Mesenchymal stem cell (in vitro differentiated cells and primary cell): ENCODE measurements around the gene EIF4B.
A peak's percentile ranks its signal among the peaks of the same experiment; 100 is the strongest.

Experiments used
- DNase-seq: peaks from one replicate; pipeline ENCODE4 v3.0.0-alpha.2; 2013
- H2AFZ ChIP-seq: one replicate; pipeline ENCODE4 v1.6.1; 2013; ENCODE audit warnings: low read depth, mild to moderate bottlenecking, control low read depth, inconsistent platforms, low read length, moderate library complexity
- H2AK5ac ChIP-seq: 2 replicates; pipeline ENCODE4 v1.6.1; 2013; ENCODE audit warnings: low read length, moderate library complexity, mild to moderate bottlenecking, inconsistent platforms; ENCODE audit not compliant: severe bottlenecking
- H2BK120ac ChIP-seq: one replicate; pipeline ENCODE4 v1.6.1; 2013; ENCODE audit warnings: low read depth, mild to moderate bottlenecking, inconsistent platforms, low read length, moderate library complexity
- H2BK12ac ChIP-seq, 2 experiments: one replicate each; pipeline ENCODE4 v1.6.1; 2013; ENCODE audit warnings: inconsistent platforms in 2 of 2, low read length in 2 of 2, mild to moderate bottlenecking in 2 of 2, moderate library complexity in 2 of 2, control low read depth in 1 of 2
- H2BK15ac ChIP-seq: one replicate; pipeline ENCODE4 v1.6.1; 2013; ENCODE audit warnings: mild to moderate bottlenecking, low read depth, inconsistent platforms; ENCODE audit not compliant: poor library complexity, severe bottlenecking
- H2BK5ac ChIP-seq: 2 replicates; pipeline ENCODE4 v1.6.1; 2013; ENCODE audit warnings: low read depth, mild to moderate bottlenecking, low read length, control low read depth, inconsistent platforms; ENCODE audit not compliant: poor library complexity, severe bottlenecking
- H3K14ac ChIP-seq, 2 experiments: one replicate each; pipeline ENCODE4 v1.6.1; 2013; ENCODE audit warnings: inconsistent platforms in 2 of 2, low read length in 2 of 2, control low read depth in 1 of 2, mild to moderate bottlenecking in 1 of 2, moderate library complexity in 1 of 2
- H3K18ac ChIP-seq, 2 experiments: one replicate each; pipeline ENCODE4 v1.6.1; 2013; ENCODE audit warnings: inconsistent platforms in 2 of 2, low read length in 2 of 2, control low read depth in 1 of 2, low read depth in 1 of 2, mild to moderate bottlenecking in 1 of 2
- H3K23ac ChIP-seq, 2 experiments: one replicate each; pipeline ENCODE4 v1.6.1; 2013; ENCODE audit warnings: inconsistent platforms in 2 of 2, low read length in 2 of 2, mild to moderate bottlenecking in 2 of 2, moderate library complexity in 2 of 2, control low read depth in 1 of 2
- H3K27ac ChIP-seq: 2 replicates; pipeline ENCODE4 v1.5.1; 2013; ENCODE audit warnings: mild to moderate bottlenecking, moderate library complexity, low read length, control low read depth, inconsistent platforms; ENCODE audit not compliant: poor library complexity, severe bottlenecking
- H3K27me3 ChIP-seq, 2 experiments: 2 replicates each; pipeline versions ENCODE4 v1.6.1 to v1.7.0; 2013; ENCODE audit warnings: low read length in 2 of 2, mild to moderate bottlenecking in 2 of 2, moderate library complexity in 2 of 2, control low read depth in 1 of 2, inconsistent platforms in 1 of 2; ENCODE audit not compliant: control insufficient read depth in 1 of 2, insufficient read depth in 1 of 2
- H3K36me3 ChIP-seq, 2 experiments: 2 replicates each; pipeline versions ENCODE4 v1.6.1 to v1.7.0; 2013; ENCODE audit warnings: low read length in 2 of 2, control low read depth in 1 of 2, inconsistent platforms in 1 of 2, low read depth in 1 of 2, mild to moderate bottlenecking in 1 of 2; ENCODE audit not compliant: insufficient read depth in 2 of 2, control insufficient read depth in 1 of 2
- H3K4ac ChIP-seq, 2 experiments: one replicate each; pipeline ENCODE4 v1.6.1; 2013; ENCODE audit warnings: inconsistent platforms in 2 of 2, low read length in 2 of 2, mild to moderate bottlenecking in 2 of 2, moderate library complexity in 2 of 2, control low read depth in 1 of 2, low read depth in 1 of 2
- H3K4me1 ChIP-seq: 2 replicates; pipeline ENCODE4 v1.6.1; 2013; ENCODE audit warnings: low read depth, low read length, control low read depth; ENCODE audit not compliant: control insufficient read depth, insufficient read depth
- H3K4me2 ChIP-seq: 2 replicates; pipeline ENCODE4 v1.6.1; 2013; ENCODE audit warnings: low read length, mild to moderate bottlenecking, inconsistent platforms; ENCODE audit not compliant: poor library complexity, severe bottlenecking
- H3K4me3 ChIP-seq, 2 experiments: 2 replicates each; pipeline versions ENCODE4 v1.5.1 to v1.7.0; 2013; ENCODE audit warnings: low read length in 2 of 2, mild to moderate bottlenecking in 2 of 2, control low read depth in 1 of 2, low read depth in 1 of 2; ENCODE audit not compliant: insufficient read depth in 1 of 2
- H3K79me1 ChIP-seq: replicated peaks from 2 replicates; pipeline ENCODE4 v1.6.1; 2013; ENCODE audit warnings: mild to moderate bottlenecking, control low read depth, low read length, inconsistent platforms; ENCODE audit not compliant: poor library complexity, severe bottlenecking
- H3K9ac ChIP-seq: 2 replicates; pipeline ENCODE4 v1.7.0; 2013; ENCODE audit warnings: mild to moderate bottlenecking, low read length, moderate library complexity
- H3K9me3 ChIP-seq: 2 replicates; pipeline ENCODE4 v1.7.0; 2013; ENCODE audit warnings: mild to moderate bottlenecking, low read length; ENCODE audit not compliant: control insufficient read depth
- H4K8ac ChIP-seq: one replicate; pipeline ENCODE4 v1.6.1; 2013; ENCODE audit warnings: inconsistent platforms, mild to moderate bottlenecking, low read length, moderate library complexity
- H4K91ac ChIP-seq: one replicate; pipeline ENCODE4 v1.6.1; 2013; ENCODE audit warnings: mild to moderate bottlenecking, low read length, inconsistent platforms
- WGBS: methylation state at CpG from one replicate; pipeline ENCODE4 v1.1.7; 2013; ENCODE audit warnings: mixed read lengths; 5-methylcytosine and 5-hydroxymethylcytosine counted together

The EIF4B gene

GRCh38 chr12:53068811-53069585 is 62.7 kb downstream of the EIF4B start:
- peak overlapping the region; percentile 48 for H3K9ac ChIP-seq
- H3K27ac ChIP-seq = no peak overlapping the region
- no peak overlapping the region for H2BK12ac ChIP-seq
- H2BK120ac ChIP-seq = no peak overlapping the region
- H2AK5ac ChIP-seq = no peak overlapping the region
- H3K36me3 ChIP-seq = peaks cover 33 to 65% of the 10 kb centered on the region in 2 experiments
- no peak overlapping the region for H4K8ac ChIP-seq
- H3K27me3 ChIP-seq = no peaks in the 10 kb centered on the region
- no peak overlapping the region for H3K14ac ChIP-seq
- H3K23ac ChIP-seq = peak overlapping the region in 1 of 2 experiments; percentile 4
- H2AFZ ChIP-seq = no peak overlapping the region
- H2BK15ac ChIP-seq = no peak overlapping the region
- H3K18ac ChIP-seq = no peak overlapping the region
- H4K91ac ChIP-seq = no peak overlapping the region
- H3K79me1 ChIP-seq = peaks cover 14% of the 10 kb centered on the region
- no peak overlapping the region for H2BK5ac ChIP-seq
- H3K4me3 ChIP-seq = no peak overlapping the region
- H3K4me2 ChIP-seq = no peak overlapping the region
- no peak overlapping the region for H3K4ac ChIP-seq
- no peaks in the 10 kb centered on the region for H3K9me3 ChIP-seq
- WGBS = 87% methylated on average over 12 of the region's 15 CpGs
- DNase-seq = no peak
- H3K4me1 ChIP-seq = peaks cover 25% of the 10 kb centered on the region

- DNase-seq = no peak
- H3K4me1 ChIP-seq = peaks cover 24% of the 10 kb centered on the region
- H3K18ac ChIP-seq = no peak overlapping the region
- no peak overlapping the region for H2AFZ ChIP-seq
- no peak overlapping the region for H2BK15ac ChIP-seq
- H2AK5ac ChIP-seq = no peak overlapping the region
- no peak overlapping the region for H3K23ac ChIP-seq
- no peak overlapping the region for H3K27ac ChIP-seq
- no peak overlapping the region for H2BK12ac ChIP-seq
- no peaks in the 10 kb centered on the region for H3K27me3 ChIP-seq
- H3K14ac ChIP-seq = no peak overlapping the region
- H3K9me3 ChIP-seq = no peaks in the 10 kb centered on the region
- peak overlapping the region; percentile 34 for H4K91ac ChIP-seq
- WGBS = 84% methylated on average over 7 of the region's 12 CpGs
- H3K79me1 ChIP-seq = peaks cover 18% of the 10 kb centered on the region
- H3K4ac ChIP-seq = no peak overlapping the region
- no peak overlapping the region for H4K8ac ChIP-seq
- no peak overlapping the region for H3K4me3 ChIP-seq
- peak overlapping the region; percentile 32 for H3K9ac ChIP-seq
- H2BK120ac ChIP-seq = no peak overlapping the region
- H2BK5ac ChIP-seq = no peak overlapping the region
- H3K36me3 ChIP-seq = peaks cover 37 to 65% of the 10 kb centered on the region in 2 experiments
- no peak overlapping the region for H3K4me2 ChIP-seq
These were observed 63.6 kb downstream of the EIF4B start for GRCh38 chr12:53069621-53070410.

- peaks cover 39 to 65% of the 10 kb centered on the region in 2 experiments for H3K36me3 ChIP-seq
- WGBS = 72% methylated on average over 6 of the region's 7 CpGs
- H2BK15ac ChIP-seq = no peak overlapping the region
- H3K14ac ChIP-seq = no peak overlapping the region
- H3K27me3 ChIP-seq = no peaks in the 10 kb centered on the region
- H4K8ac ChIP-seq = peak overlapping the region; percentile 27
- H3K4me3 ChIP-seq = no peak overlapping the region
- peak overlapping the region; percentile 62 for H3K9ac ChIP-seq
- no peak overlapping the region for H2BK120ac ChIP-seq
- H3K4me2 ChIP-seq = no peak overlapping the region
- H2AK5ac ChIP-seq = no peak overlapping the region
- H3K79me1 ChIP-seq = peaks cover 27% of the 10 kb centered on the region
- peak overlapping the region in 1 of 2 experiments; percentile 20 for H3K4ac ChIP-seq
- no peak overlapping the region for H2AFZ ChIP-seq
- no peaks in the 10 kb centered on the region for H3K9me3 ChIP-seq
- H2BK5ac ChIP-seq = no peak overlapping the region
- no peak for DNase-seq
- no peak overlapping the region for H3K23ac ChIP-seq
- peak overlapping the region in 1 of 2 experiments; percentile 0 for H3K18ac ChIP-seq
- peaks cover 23% of the 10 kb centered on the region for H3K4me1 ChIP-seq
- no peak overlapping the region for H3K27ac ChIP-seq
- peak overlapping the region; percentile 9 for H4K91ac ChIP-seq
- peak overlapping the region; percentile 60 to 69 for H2BK12ac ChIP-seq
These were observed 64.7 kb downstream of the EIF4B start for GRCh38 chr12:53070877-53071492.
